GM19238 (cell line): ENCODE measurements around the gene RASGRP4.
A peak's percentile ranks its signal among the peaks of the same experiment; 100 is the strongest.
"Not testable (repeated sequence)": the region's sequence is repeated elsewhere in the genome, so short reads cannot be mapped to it uniquely, and the experiment has no call there.

Experiments
- DNase-seq: peaks from one replicate; pipeline ENCODE4 v3.0.0; 2011; ENCODE audit warnings: low spot score; ENCODE audit not compliant: insufficient read length

RASGRP4 gene

GRCh38 chr19:38425810-38426466 is at the start of gene RASGRP4:
RASGRP4 (minus strand) TSS chr19:38426219; CDS start chr19:38426091, 128 bp downstream.
- DNase-seq, result peak; percentile 40

GRCh38 chr19:38475176-38475575 is 49.2 kb upstream of the RASGRP4 start:
- no peak for DNase-seq

DNA sequence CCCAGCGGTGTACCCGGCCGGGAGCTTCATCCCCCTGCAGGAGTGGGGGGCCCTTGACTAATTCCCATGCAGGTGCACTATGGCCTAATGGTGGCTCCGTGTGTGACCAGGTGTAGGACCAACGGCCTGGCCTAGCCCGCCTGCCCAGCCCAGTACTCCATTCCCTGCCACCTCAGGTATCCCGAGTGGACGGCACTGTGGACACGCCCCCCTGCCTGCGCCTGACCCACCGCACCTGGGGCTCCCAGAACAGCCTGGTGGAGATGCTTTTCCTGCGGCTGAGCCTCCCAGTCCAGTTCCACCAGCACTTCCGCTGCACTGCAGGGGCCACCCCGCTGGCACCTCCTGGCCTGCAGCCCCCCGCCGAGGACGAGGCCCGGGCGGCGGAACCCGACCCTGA is 47.2 kb upstream of the RASGRP4 start:
- no peak for DNase-seq

DNA sequence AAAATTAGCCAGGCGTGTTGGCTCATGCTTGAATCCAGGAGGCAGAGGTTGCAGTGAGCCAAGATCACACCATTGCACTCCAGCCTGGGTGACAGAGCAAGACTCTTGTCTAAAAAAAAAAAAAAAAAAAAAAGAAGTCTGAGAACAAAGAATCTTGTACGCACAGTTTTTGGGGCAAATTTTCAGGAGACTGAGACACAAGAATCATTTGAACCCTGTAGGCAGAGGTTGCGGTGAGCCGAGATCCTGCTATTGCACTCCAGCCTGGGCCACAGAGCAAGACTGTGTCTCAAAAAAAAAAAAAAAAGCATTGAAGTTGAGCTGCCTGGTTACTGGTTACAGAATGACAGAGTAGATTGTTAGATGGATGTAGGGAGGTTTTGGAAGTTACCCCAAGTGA is 46.7 kb upstream of the RASGRP4 start:
- DNase-seq, result not testable (repeated sequence)

DNA sequence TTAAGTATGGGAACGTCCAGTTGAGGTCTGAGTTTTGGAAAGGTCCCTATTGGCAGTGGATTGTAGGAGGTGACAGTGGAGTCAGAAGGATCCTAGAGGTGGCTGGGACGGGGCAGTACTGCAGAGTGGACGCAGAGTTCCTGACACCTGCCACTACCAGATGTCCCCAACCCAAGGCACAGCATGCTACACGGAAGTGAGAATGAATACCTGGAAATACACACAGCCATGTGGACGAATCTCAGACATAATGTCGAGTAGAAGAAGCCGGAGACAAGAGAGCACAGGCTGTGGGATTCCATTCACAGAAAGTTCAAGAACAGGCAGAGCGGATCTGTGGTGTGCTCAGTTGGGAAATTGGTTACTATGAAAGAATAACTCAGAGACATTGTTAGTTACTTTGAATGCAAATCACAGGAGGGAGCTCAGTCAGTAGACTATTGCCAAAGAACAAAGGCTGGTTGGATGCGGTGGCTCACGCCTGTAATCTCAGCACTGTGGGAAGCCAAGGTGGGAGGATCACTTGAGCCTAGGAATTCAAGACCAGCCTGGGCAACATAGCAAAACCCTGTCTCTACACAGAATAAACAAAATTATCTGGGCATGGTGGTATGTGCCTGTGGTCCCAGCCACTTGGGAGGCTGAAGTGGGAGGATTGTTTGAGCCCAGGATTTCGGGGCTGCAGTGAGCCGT is 44.9 kb upstream of the RASGRP4 start:
- DNase-seq, result no peak

GRCh38 chr19:38469151-38469550 is 43.1 kb upstream of the RASGRP4 start:
- no peak for DNase-seq

- no peak for DNase-seq
Measured at GRCh38 chr19:38467541-38468525, 41.8 kb upstream of the RASGRP4 start.

GRCh38 chr19:38466050-38466449 is 40.0 kb upstream of the RASGRP4 start:
- no peak for DNase-seq

- no peak for DNase-seq
Measured at GRCh38 chr19:38464421-38465082, 38.5 kb upstream of the RASGRP4 start.

DNA sequence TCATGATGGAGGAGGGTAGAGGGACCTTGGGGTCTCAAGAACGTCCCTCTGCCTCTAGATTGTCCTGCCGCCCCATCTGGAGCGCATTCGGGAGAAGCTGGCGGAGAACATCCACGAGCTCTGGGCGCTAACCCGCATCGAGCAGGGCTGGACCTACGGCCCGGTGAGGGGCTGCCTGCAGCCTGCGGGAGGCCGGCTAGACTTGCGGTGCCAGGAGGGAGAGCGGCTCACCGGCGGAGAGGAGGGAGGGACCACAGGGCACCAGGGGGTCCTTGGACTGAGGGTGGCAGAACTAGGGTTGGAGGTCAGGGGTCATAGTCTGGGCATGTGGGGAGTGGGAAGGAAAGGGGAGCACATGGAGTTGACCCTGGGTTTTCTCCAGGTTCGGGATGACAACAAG is 37.3 kb upstream of the RASGRP4 start:
- no peak for DNase-seq

GRCh38 chr19:38458991-38459390 is 33.0 kb upstream of the RASGRP4 start:
- DNase-seq, result no peak

DNA sequence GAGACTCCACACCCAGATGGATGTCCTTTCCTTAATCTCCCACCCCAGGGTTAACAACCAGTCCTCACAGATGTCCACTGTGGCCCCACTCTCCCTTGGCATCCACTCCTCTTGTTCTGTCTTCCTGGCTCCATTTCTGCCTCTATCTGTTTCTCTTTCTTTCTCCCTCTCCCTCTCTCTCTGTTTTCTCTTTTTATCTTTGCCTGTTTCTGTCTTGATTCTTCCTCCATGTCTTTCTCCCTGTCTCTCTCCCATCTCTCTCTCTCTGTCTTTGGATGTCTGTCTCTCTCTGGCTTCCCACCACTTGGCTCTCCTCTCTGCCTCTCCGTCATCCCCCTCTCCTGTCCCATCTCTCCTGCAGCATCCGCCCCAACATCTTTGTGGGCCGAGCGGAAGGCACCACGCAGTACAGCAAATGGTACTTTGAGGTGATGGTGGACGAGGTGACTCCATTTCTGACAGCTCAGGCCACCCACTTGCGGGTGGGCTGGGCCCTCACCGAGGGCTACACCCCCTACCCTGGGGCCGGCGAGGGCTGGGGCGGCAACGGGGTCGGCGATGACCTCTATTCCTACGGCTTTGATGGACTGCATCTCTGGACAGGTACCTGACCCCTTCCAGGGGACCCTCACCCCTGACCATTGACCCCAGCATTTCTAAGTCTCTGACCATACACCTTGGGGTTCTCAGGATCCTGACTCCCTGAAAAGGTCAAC is 31.8 kb upstream of the RASGRP4 start:
- DNase-seq, result no peak

- DNase-seq, result no peak
Measured at GRCh38 chr19:38457202-38457601, 31.2 kb upstream of the RASGRP4 start.

GRCh38 chr19:38455031-38455430 is 29.0 kb upstream of the RASGRP4 start:
- DNase-seq, result no peak

DNA sequence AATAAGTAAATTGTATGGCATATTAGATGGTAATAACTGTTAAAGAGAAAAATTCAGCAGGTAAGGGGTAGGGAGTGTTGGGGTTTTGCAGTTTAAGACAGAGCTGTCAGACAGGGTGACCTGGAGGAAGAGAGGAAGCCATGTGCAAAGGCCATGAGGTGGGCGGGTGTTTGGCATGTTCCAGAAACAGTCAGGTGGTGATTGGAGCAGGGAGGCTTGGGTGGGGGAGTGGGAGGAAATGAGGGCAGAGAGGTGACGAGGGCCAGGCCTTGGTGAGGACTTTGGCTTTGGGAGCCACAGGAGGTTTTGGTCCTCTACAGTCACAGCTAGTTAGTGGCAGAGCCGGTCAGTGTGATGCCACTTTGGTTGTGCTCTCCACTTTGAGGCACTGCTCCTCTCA is 27.6 kb upstream of the RASGRP4 start:
- no peak for DNase-seq

DNA sequence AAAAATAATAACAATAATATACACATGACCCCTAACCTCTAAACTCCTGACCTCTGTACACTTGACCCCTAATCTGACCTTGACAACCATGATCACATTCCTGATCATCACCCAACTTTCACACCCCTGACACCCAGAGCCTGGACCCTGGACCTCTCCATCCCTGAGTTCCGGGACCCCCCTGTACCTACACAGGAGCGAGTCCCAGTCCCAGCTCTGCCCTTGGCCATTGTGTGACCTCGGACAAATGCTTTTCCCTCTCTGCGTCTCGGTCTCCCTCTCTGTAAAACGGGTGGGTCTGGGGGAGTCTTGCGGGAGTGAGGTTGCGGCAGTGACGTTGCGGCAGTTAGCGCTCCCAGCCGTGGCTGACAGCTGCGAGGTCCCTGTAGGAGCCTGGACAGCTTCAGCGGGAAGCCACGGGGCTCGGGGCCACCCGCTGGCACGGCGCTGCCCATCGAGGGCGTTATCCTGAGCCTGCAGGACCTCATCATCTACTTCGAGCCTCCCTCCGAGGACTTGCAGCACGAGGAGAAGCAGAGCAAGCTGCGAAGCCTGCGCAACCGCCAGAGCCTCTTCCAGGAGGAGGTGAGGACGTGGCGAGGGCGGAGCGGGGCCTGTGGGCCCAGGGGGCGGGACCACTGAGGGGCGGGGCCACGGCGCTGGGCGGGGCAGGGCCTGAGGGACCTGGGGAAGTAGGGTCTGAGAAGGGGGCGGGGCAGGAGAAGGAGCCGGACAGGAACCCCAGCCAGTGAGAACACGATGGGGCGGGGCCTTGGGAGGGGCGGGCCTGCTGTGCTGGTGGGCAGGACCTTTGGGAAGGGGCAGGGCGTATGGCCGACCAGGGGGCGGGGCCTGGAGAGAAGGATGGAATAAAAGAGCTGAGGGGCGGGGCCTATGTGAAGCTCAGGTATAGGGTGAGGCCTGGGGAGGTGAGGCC is 26.7 kb upstream of the RASGRP4 start:
- DNase-seq, result no peak

DNA sequence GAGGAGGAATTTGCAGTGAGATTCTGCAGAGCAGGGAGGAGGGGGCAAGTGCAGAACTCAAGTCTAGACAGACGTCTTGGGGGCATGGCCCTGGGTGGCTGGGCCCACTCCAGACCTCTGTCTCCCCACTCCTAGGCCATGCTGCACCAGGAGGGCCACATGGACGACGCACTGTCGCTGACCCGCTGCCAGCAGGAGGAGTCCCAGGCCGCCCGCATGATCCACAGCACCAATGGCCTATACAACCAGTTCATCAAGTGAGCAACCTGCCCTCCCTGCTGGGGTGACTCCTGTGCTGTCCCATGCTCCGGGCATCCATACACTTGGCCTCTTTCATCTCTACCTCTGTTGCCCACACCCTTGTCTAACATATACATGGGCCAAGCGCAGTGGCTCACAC is 25.6 kb upstream of the RASGRP4 start:
- no peak for DNase-seq

- no peak for DNase-seq
Measured at GRCh38 chr19:38451036-38451435, 25.0 kb upstream of the RASGRP4 start.

GRCh38 chr19:38449518-38449917 is 23.5 kb upstream of the RASGRP4 start:
- DNase-seq, result no peak

GRCh38 chr19:38448225-38448624 is 22.2 kb upstream of the RASGRP4 start:
- no peak for DNase-seq
